Right lobe of liver (tissue), 6 donors: ENCODE results near the gene TSPOAP1. TPM values are rescaled to one million over a fixed set of nuclear protein-coding genes. Genes with fewer than 3 reads are reported as not detected.

Experiments used
- ATAC-seq, 4 donors: fragments of 200-7000 bp; cut with Tn5 transposase; one replicate each; pipeline ENCODE4 v1.9.1; 2020; ENCODE audit warnings: mild to moderate bottlenecking in 4 of 4, moderate library complexity in 4 of 4
- DNase-seq, 3 donors: peaks; one replicate each; pipeline ENCODE4 v3.0.0-alpha.2; 2020
- H3K27ac ChIP-seq, 3 donors: fragments of 200-600 bp; one replicate each; pipeline ENCODE4 v1.8.0; 2022
- H3K27me3 ChIP-seq, 2 donors: fragments of 200-600 bp; one replicate each; pipeline ENCODE4 v1.8.0; 2022
- H3K36me3 ChIP-seq, 4 donors: fragments of 200-600 bp; sonication (generic) in 1 of 4; one replicate each; pipeline versions ENCODE4 v1.5.1 to v1.8.0; 2017 to 2022; ENCODE audit warnings: control low read depth in 1 of 4
- H3K4me1 ChIP-seq, 4 donors: fragments of 200-600 bp; sonication (generic) in 1 of 4; one replicate each; pipeline versions ENCODE4 v1.5.1 to v1.8.0; 2017 to 2022; ENCODE audit warnings: control low read depth in 1 of 4
- H3K4me3 ChIP-seq, 3 donors: fragments of 200-600 bp; one replicate each; pipeline ENCODE4 v1.8.0; 2022
- H3K9me3 ChIP-seq, 4 donors: fragments of 200-600 bp; sonication (generic) in 1 of 4; one replicate each; pipeline versions ENCODE4 v1.5.1 to v1.8.0; 2017 to 2022; ENCODE audit warnings: control low read depth in 1 of 4
- POLR2A ChIP-seq: fragments of 450-650 bp; IDR thresholded peaks from one replicate; pipeline ENCODE4 v1.6.1; 2017; ENCODE audit warnings: antibody characterized with exemption, mild to moderate bottlenecking
- WGBS: methylation state at CpG from one replicate; pipeline ENCODE4 v1.1.6; 2018; ENCODE audit warnings: low coverage, low lambda C conversion rate; ENCODE audit not compliant: insufficient coverage; ENCODE audit errors: missing lambda C conversion rate; 5-methylcytosine and 5-hydroxymethylcytosine counted together
- intact Hi-C, 2 donors: fragments of 100-400 bp; cut with DNase I; formaldehyde crosslinking; loops; one replicate each; pipeline versions ENCODE4 v1.11.2 to v1.14.1; 2022
- total RNA-seq, 6 experiments: library from RNA; depleted of rRNA in 2 of 6; stranded (reverse); fragments of >200 nt in 2 of 6; fragmentation: NEBNext Ultra II Directional in 3 of 6; extraction: Animal tissue kit (Norgen Biotek cat#: 25700) in 3 of 6; gene quantifications; one replicate each; pipeline versions ENCODE4 v1.1.0 to v1.2.4, GENCODE V29; 2016 to 2023
- TF ChIP-seq, protein P1 (sequence below), 4 donors: fragments of 200-600 bp in 3 of 4; fragments of 450-650 bp in 1 of 4; IDR thresholded peaks; one replicate each; pipeline versions ENCODE4 v1.5.1 to v1.8.0; 2016 to 2022; ENCODE audit warnings: antibody characterized with exemption in 4 of 4, mild to moderate bottlenecking in 2 of 4
- donor health status: DM: no; HTN: yes; CAD: no.
- donor health status: DM: no; HTN: no; CAD: no.
- donor health status: DM: no; HTN: no; CAD: no.
- donor health status: DM: no; HTN: yes; CAD: no.
- donor health status: DM: no; HTN: yes; CAD: no.

The TSPOAP1 gene
- total RNA-seq, 6 experiments from 2014 or later = 0.87 to 8.3 (median 3.8) TPM

DNA sequence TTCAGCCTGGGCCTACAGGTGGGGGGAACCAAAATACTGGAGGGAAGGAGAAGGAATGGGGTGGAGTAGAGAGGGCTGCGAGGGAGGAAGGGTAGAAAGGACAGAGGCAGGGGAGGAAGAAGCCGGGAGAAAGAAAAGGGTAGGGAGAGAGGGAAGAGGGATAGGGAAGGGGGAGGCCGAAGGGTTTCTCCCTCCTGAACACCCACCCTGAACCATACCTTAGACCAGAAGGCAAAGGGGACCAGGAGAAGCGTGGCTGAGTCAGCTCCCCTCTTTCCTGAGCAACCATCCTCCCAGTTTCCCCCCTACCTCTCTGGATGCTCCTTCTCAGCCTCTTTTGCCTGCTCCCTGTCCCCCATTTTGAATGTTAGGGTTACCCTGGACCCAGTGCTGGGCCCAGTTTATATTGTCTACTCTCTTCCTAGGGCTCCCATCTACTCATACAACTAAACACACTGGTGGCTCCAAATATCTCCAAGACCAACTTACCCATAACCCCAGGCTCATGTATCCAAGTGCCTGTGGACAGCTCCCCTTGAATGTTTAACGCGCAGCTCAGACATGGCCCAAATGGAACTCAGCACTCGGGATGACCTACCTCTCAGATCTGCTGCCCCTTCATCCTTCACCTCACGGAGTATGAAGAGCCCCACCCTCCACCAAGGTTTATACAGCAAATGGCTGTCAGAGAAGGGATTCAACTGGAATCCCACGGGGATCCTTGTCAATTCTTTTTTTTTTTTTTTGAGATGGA lies 7.8 kb downstream of the TSPOAP1 start:
- 93% methylated on average over 8 of the region's 9 CpGs for WGBS
- DNase-seq = no peak
- TF ChIP-seq, protein P1, sequence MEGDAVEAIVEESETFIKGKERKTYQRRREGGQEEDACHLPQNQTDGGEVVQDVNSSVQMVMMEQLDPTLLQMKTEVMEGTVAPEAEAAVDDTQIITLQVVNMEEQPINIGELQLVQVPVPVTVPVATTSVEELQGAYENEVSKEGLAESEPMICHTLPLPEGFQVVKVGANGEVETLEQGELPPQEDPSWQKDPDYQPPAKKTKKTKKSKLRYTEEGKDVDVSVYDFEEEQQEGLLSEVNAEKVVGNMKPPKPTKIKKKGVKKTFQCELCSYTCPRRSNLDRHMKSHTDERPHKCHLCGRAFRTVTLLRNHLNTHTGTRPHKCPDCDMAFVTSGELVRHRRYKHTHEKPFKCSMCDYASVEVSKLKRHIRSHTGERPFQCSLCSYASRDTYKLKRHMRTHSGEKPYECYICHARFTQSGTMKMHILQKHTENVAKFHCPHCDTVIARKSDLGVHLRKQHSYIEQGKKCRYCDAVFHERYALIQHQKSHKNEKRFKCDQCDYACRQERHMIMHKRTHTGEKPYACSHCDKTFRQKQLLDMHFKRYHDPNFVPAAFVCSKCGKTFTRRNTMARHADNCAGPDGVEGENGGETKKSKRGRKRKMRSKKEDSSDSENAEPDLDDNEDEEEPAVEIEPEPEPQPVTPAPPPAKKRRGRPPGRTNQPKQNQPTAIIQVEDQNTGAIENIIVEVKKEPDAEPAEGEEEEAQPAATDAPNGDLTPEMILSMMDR (IDR thresholded peaks at IDR 0.05) = no peak
- TF ChIP-seq POLR2A = no peak

DNA sequence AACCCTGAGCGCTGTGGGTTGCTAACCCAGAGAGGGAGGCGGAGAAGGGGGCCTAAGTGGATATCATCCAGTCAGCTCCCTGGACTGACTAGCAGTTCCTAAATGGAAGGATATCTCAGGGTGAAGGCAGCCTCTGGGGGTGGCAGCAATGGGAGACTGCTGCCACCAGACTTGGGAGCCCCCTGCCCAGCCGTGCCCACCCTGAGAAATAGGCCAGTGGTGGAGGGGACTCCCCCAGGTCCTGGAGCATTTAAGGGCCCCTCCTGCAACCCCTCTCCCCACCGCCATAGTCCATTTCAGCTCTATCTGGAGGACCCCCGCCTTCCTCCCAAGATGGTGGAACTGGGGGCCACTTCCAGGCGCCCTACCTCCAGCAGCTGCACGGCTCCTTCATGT lies 8.4 kb downstream of the TSPOAP1 start:
- Histone ChIP-seq H3K9me3 (no peaks in the 10 kb centered on the region), H3K27ac (no peak overlapping the region), H3K27me3 (no peaks in the 10 kb centered on the region), H3K4me1 (peaks cover 0 to 4% (median 0%) of the 10 kb centered on the region in 4 donors), H3K36me3 (no peaks in the 10 kb centered on the region), H3K4me3 (no peak overlapping the region)
- intact Hi-C loops = loop anchor here in 1 of 2 donors (10.0 kb wide), 1 partner anchor 55 kb away; no protein-coding TSS in a partner anchor
- 91% methylated on average over 3 of the region's 7 CpGs for WGBS
- DNase-seq = peak; percentile 7 to 39 (median 23)
- TF ChIP-seq, protein P1 (IDR thresholded peaks at IDR 0.05) = no peak
- no peak for TF ChIP-seq POLR2A
- ATAC-seq = no peak

More for the DNA sequence above, 7.8 kb downstream of the TSPOAP1 start:
- Histone ChIP-seq H3K27ac (no peak overlapping the region), H3K36me3 (no peaks in the 10 kb centered on the region), H3K4me3 (no peak overlapping the region), H3K9me3 (no peaks in the 10 kb centered on the region), H3K27me3 (no peaks in the 10 kb centered on the region), H3K4me1 (peaks cover 0 to 4% (median 0%) of the 10 kb centered on the region in 4 donors)
- ATAC-seq = no peak
- intact Hi-C loops = loop anchor here in 1 of 2 donors (10.0 kb wide), 1 partner anchor 54 kb away; no protein-coding TSS in a partner anchor

GRCh38 chr17:58319173-58320162 lies 9.1 kb downstream of the TSPOAP1 start:
- H3K9me3 ChIP-seq = no peaks in the 10 kb centered on the region
- DNase-seq (peak; percentile 14 to 46 (median 42)), ATAC-seq (no peak)
- WGBS = 94% methylated on average over 10 of the region's 25 CpGs
- no peak overlapping the region for H3K4me3 ChIP-seq
- no peaks in the 10 kb centered on the region for H3K27me3 ChIP-seq
- intact Hi-C loops = loop anchor here (5.0 to 10.0 kb wide), 3 partner anchors 55 to 128 kb away; no protein-coding TSS in a partner anchor
- no peak overlapping the region for H3K27ac ChIP-seq
- no peaks in the 10 kb centered on the region for H3K4me1 ChIP-seq
- no peak for TF ChIP-seq POLR2A
- H3K36me3 ChIP-seq = no peaks in the 10 kb centered on the region

DNA sequence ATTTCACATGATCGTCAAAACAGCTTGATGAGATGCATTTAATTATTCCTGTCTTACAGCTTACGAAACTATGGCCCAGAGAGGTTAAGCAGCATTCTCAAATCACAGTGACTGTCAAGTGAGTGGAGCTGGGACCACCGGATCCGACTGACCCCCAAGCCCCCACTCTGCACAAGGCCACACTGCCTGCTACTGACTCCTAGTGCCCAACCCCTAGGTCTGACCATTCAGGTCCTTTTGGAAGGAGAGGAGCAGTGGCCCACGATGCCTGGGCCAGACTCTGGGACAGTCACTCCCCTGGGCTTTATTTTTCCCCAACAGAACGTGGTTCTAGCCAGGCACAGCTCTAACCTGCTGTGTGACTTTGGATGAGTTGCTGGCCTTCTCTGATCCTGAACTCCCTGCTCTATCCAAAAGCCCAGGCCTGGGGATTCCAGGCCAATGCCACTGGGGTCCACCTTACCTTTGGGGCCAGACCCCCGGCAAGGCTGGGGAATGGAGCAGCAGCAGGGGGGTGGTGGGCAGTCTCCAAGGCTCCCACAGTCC lies 9.9 kb downstream of the TSPOAP1 start:
- ATAC-seq (no peak), DNase-seq (peak; percentile 10 to 36 (median 17))
- intact Hi-C loops = loop anchor here (5.0 kb wide), 2 partner anchors 114 to 129 kb away; no protein-coding TSS in a partner anchor
- no peaks in the 10 kb centered on the region for H3K4me1 ChIP-seq
- H3K4me3 ChIP-seq = no peak overlapping the region
- H3K36me3 ChIP-seq = no peaks in the 10 kb centered on the region
- H3K9me3 ChIP-seq = no peaks in the 10 kb centered on the region
- H3K27me3 ChIP-seq = no peaks in the 10 kb centered on the region
- TF ChIP-seq, protein P1 (IDR thresholded peaks at IDR 0.05) = no peak
- TF ChIP-seq POLR2A = no peak
- WGBS = 91% methylated on average over 4 of the region's 7 CpGs
- H3K27ac ChIP-seq = no peak overlapping the region
